HT1080 (cell line): ENCODE results near the gene ACER2. TPM values are rescaled to one million over a fixed set of nuclear protein-coding genes. Genes with fewer than 3 reads are reported as not detected.

Source experiments
- DNase-seq: peaks from one replicate; pipeline ENCODE4 v3.0.0-alpha.2; 2015; ENCODE audit warnings: low read depth
- total RNA-seq: library from RNA; depleted of rRNA; stranded (reverse); fragments of >200 nt; shearing (Covaris generic); gene quantifications from 2 replicates; pipeline ENCODE4 v1.2.3, GENCODE V29; 2014

The ACER2 gene
- total RNA-seq, 1 experiment from 2014 or later: 2.4 TPM

DNA sequence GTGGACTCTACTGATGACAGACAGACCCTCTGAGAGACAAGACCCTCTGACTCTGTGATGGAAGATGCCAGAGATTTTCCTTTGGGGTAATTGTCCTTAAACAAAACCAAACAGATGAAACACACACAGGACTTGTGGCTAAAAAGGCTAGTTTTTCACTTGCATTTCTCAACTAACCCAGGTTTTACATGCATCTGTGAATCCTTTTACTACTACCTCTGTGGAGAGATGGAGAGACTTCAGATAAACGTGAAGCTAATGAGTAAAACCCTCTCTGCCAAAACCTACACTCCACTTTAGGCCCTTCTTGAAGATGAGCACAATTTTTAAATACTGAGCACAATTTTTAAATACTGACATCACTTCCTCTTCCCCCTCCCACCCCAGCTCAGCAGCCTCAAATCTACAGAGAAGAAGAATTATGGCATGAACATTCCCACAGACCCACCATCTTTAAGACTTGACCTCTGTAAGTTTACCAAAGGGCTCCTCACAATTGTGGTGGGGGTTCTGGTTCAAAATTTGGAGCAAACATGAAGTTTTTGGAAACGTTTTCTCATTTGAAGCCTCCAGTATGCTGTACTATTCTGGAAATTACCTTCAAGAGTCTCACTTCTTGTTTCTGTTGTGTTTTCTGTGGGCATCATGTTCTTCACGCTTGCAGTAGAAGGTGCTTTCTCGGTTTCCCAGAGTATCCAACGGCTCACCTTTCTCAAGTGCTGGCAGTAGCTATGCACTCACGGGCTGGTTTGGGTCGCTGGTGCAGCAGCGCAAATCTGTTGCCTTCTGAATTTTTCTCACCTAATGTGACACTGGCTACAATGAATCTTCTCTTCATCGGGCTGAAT lies 42.7 kb downstream of the ACER2 start:
- DNase-seq: no peak

DNA sequence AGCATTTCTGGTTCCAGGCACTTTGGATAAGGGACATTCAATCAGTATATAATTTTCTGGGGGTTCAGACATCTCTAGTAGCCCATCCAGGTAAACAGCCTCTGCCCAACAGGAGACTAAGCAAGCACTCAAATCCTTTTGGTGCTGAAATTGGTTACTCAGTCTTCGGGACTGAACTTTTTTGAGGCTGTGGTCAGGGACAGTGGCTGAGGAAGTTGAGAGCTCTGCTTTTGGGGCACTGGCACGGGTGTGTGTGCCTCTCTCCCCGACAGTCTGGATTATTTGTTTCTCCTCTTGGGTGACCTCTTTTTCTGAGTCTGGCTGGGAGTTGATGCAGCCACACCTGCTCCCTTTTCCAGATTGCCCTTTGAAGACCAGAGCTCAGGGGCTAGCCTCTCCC lies 47.6 kb downstream of the ACER2 start:
- no peak for DNase-seq

DNA sequence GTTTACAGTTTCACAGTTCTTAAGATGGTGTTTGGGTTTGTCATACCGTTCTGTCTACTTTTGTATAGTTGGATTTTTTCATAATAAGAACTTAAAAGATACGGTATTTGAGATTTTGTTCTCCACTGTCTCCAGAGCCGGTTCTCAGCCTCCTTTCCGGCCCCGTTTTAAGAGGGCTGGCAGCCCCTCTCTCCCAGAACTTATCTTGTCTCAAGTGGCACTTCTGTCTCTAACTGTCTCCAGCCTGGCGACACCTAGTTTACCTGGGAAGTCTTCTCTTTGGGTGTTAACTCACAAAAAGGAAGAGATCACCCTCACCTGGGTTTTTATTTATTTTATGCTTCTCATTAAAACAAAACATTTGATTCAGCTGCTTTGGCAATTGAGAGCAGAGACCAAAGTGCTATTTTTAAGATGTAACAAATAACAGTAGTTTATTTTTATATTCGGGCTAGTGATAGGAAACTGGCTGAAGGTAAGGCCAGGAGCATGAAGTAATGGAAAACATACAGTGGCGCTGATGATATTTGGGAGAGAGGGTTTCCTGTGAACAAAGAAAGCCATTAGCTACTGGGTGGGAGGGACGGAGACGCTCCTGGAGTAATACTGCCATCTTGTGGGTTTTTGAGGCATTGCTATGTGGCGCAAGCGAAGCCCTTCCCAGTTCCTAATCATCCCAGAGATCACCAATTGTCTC lies 48.3 kb downstream of the ACER2 start:
- peak; percentile 76 for DNase-seq

DNA sequence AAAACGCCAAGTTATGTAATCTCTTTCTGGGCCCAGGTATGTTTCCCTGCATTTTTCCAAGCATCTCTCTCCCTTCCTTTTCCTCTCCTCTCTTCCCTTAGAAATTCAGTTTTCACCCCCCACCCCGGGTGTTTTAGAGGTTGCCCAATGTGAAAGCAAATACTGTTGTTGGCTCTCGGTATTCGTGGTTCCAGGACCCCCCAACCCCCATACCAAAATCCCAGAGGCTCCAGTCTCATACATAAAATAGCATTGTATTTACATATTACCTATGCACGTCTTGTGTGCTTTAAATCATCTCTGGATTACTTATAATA lies 48.8 kb downstream of the ACER2 start:
- DNase-seq: no peak

DNA sequence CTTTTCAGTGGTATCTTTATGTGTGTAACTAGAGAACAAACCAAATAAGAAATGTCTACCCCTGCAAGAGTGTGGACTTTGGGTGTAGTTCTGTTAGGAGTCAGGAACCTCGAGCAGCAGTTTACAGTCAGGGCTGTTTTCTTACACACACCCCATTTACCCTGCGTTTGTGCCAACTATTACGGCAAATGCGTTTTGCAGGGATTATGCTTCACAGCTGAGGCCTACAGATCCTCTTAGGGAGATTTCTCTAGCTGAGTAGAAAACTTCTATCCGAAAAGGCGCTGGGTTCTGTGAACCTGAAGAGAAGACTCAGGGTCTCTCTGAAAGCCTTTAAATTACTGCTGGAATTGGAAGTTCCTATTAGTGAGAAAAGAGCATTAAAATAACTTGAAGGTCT lies 51.4 kb downstream of the ACER2 start:
- DNase-seq: no peak

DNA sequence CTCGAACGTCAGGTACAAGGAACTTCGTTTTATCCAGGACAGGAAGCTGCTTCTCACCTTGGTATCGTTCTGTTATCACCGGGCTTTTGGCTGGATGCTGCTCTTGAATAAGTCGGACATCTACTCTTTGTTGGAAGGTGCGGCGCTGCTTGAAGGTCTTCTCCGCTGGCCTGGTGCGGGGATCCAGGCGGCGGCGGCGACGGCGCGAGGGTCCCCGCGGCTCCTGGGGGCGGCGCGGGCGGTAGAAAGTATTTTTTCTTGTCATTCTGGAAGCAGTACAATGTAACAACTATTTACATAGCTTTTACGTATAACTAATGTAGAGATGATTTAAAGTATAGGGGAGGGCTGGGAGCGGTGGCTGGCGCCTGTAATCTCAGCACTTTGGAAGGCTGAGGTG lies 52.3 kb downstream of the ACER2 start:
- DNase-seq: no peak

DNA sequence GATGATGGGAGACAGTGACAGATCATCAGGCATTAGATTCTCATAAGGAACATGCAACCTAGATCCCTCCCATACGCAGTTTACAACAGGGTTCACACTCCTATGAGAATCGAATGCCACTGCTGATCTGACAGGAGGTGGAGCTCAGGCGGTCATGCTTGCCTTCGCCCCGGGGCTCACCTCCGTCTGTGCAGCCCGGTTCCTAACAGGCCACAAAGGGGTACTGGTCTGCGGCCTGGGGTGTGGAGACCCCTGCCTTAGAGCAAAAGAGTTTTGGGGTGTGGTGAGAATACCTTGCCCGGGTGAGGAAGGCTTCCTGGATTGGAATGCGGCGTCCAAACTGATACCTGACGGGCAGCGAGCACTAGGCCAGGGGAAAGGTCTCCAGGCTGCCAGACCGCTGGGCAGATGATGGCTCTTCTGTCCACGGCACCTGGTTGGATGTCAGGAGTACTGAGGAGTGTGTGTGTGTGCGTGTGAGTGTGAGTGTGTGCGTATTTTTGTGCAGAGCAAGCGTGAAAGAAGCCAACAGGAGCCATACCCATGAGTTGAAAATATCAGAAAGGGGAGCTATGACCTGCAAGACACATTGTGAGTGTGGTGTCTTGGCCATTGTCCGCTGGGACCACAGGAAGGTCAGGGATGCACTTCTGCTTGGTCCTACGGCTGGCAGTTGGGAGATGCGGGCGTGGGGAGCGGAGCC lies 55.4 kb downstream of the ACER2 start:
- no peak for DNase-seq

DNA sequence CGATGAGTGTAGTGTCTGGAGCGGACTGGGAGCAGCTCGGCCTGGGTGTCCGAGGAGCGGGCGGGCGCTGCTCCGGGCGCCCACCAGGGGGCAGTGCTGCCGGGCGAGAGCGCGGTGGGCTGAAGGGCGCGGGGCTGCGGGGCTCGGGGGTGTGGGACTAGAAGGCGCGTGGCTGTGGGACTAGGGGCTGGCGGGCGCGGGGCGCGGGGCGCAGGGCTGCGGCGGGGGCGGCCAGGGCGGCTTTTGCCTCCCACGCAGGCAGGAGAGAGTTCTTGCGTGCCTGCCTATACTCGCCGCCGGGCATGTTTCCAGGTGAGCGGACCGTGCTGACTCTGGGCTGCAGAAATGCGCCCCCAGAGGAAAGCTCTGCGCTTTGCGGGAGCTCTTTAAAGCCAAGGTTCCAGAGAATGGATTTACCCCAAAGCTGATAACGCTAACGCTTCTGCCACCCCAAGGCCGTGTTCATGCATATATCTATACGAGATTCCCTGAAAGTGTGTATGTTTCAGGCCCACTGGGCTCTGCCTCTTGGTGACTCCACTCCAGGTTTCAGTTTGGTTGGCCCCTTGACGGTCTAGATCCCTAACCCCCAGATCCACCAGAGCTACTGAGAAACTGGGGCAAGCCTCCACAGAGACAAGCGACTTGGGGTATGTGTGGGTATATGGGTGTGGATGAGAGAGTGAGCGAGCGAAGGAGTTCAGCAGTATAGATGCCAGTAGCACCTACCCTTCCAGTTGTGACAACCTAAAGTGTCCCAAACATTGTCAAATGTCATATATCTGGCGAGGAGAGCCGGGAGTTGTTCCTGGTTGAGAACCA lies 56.2 kb downstream of the ACER2 start:
- DNase-seq: peak; percentile 48

DNA sequence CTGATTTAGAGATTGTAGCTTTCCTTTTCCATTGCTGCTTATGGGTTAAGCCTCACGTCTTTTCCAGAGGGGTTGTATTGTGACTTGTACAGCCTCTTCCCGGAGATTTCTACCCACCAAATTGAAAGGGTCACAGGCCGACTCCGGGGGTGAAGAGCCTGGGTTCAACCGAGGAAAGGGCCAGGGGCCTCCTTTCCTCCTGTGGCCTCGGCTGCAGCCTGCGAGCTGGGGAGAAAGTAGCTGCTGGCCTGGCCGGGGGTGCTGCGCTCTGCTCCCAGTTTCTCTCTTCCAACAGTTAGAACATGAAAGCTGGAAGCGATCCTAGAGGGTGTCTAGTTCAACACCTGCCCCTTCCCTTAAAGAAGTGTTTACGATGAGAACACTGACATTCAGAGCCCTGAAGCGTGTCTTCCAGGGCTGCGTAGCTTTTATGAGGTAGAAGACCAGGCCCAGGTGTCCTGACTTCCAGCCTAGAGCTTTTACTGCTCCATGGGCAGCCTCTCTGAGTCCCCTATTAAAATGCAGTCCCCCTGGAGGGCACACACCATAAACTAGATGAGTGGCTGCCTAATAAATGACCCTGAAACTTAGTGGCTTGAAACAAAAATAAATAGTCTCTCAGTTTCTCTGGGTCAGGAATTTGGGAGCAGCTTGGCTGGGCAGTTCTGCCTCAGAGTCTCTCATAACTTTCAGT lies 56.9 kb downstream of the ACER2 start:
- no peak for DNase-seq

DNA sequence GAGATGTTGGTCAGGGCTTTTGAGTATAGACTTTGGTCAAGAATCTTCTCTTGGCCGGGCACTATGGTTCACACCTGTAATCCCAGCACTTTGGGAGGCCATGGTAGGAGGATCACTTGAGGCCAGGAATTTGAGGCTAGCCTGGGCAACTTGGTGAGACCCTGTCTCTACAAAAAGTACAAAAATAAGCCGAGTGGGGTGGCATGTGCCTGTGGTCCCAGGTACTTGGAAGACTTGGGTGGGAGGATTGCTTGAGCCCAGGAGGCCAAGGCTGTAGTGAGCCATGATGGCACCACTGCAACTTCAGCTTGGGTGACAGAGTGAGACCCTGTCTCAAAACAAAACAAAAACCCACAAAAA lies 57.5 kb downstream of the ACER2 start:
- DNase-seq: no peak

DNA sequence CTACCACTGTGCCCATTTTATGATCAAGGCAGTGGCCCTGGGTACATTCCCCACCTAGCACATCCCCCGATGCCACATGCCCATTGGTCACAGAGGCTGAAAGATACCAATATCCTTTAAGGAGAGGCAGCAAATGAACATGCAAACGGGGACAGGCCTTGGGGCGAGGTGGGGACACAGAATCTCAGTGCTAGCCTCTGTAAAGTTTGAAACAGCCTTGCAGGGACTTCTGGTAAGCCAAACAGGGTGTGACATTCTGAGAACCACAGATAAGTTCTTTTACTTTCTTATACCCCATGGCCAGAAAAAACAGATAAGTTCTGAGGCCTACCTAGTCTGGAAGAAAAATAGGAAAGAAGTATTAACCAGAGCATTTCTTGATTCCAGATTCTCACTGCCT lies 60.5 kb downstream of the ACER2 start:
- no peak for DNase-seq

DNA sequence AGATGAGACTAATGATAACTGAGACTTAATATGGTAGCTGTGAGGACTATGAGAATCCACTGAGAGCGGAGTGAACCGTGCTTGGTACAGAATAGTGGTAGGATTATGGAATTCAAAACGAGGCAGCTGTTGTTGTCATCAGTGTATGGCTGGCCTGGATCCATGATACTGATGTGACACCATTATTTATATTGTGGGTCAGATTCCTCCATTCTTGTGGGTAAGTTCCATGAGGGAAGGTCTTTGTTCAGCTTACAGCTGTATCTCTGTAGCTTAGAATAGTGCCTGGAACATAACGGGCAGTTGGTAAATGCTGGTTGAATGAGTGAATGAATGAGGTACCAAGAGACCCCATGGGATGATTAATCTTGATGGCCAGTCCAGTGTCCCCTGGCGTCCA lies 61.8 kb downstream of the ACER2 start:
- no peak for DNase-seq

DNA sequence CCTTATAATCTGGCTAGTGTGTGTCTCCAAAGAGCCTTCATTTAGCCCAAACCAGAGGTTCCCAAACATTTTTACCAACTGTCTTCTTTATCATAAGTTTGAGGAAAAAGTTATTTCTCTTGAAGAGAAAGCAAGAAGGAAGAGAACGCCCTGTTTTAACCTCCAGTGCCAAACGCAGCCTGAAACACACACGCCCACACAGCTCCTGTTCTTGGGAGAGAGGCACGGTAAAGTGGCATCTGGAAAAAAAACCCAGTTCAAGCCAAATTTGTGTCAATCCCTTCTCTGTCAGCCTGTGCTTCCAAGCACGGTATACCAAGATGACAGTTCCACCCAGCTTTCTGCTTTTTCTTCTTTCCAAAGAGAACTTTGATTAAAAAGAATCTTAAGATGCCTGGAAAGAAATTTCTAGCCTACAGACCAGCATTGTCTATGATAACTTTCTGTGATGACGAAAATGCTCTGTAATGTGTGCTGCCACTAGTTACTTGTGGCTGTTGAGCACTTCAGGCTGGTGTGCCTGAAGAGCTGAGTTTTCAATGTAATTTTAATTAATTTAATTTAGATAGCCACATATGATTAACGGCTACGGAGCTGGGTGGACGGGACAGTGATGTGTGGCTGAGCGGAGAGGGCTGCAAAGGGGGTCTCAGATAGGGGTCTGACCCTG lies 62.3 kb downstream of the ACER2 start:
- DNase-seq: no peak

DNA sequence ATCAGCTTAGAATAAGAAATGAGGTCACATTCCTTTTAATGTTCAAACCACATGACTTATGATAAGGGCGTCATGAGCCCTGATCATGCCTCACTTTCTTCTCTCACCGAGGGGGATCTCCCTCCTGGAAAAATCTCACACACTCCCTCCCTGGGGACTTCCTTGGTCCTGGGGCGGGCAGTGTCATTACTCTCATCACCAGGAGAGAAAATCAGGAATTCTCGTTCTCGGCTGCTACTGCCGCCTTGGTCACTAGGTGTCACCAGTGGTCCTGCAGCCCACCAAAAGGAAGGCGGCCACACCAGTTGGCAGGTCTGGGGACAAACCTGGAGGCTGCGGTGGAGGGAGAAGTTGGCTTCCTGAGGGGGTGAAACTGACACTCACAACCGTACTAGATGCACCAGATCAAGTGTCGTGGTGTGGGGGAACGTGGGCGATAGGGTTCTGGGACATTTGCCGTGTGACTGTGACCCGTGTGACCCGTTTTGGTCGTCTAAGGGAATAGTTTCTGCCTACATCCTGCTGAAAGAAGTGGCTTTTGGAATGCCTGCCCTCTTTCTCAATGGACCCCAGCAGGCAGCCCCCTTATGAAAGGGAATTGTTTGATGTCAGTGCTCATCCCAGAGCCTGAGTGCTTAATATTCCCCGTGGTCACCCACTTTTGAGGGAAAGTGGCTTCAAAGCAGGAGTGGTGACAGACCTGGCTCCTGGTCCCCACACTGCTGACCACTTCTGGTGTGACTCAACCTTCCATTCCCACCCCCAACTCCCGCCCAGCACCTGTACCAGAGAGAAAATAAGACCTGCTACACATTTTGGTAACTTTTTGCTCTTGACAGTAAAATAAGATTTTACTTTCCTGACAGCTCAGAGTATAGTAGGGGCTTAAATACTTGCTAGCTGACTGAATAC lies 63.2 kb downstream of the ACER2 start:
- DNase-seq: peak; percentile 73

DNA sequence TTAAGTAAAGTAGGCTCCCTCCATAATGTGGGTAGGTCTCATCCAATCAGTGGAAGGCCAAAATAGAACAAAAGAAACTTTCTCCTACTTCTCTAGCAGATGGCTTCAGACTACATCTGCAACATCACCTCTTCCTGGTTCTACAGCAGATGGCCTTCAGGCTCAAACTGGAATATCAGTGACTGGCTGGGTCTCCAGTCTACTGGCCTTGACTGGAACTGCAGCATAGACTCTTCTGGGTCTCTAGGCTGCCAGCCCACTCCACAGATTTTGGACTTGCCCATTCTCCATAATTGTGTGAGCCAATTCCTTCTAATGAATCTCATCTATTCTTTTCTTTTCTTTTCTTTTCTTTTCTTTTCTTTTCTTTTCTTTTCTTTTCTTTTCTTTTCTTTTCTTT lies 64.8 kb downstream of the ACER2 start:
- DNase-seq: no peak

DNA sequence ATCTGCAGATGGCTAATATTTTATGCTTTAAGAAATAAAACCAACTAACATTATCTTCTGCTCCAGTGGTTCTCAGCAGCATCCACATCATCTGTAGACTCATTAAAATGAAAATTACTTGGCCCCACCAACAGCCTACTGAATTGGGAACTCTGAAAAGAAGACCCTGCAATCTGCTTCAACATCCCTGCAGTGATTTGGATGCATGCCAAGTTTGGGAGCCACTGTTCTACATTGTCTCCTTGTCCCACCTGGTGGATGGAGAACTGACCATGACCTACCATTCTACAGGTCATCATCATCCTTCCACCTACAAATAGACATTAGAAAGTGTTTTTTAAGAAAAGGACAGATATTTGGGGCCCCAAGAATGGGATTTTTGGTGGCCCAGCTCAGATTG lies 71.1 kb downstream of the ACER2 start:
- no peak for DNase-seq

DNA sequence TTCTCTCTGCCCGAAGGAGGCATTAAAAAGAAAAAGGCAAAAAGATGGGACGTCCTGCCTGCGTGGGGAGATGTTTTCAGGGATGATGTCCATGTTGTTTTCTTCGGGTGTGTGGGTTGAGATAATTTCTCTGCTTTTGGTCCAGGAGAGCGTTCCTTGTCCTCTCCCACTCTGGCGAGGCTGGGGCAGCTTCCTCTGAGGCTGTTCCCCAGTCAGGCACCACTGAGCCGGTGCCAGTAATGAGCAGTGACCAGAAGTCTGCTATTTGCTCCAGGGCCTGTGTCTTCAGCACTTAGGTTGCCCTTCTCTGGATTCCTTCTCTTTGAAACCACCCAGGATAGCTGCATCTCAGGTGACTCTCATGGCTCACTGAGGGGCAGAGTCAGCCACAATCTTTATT lies 71.5 kb downstream of the ACER2 start:
- no peak for DNase-seq

DNA sequence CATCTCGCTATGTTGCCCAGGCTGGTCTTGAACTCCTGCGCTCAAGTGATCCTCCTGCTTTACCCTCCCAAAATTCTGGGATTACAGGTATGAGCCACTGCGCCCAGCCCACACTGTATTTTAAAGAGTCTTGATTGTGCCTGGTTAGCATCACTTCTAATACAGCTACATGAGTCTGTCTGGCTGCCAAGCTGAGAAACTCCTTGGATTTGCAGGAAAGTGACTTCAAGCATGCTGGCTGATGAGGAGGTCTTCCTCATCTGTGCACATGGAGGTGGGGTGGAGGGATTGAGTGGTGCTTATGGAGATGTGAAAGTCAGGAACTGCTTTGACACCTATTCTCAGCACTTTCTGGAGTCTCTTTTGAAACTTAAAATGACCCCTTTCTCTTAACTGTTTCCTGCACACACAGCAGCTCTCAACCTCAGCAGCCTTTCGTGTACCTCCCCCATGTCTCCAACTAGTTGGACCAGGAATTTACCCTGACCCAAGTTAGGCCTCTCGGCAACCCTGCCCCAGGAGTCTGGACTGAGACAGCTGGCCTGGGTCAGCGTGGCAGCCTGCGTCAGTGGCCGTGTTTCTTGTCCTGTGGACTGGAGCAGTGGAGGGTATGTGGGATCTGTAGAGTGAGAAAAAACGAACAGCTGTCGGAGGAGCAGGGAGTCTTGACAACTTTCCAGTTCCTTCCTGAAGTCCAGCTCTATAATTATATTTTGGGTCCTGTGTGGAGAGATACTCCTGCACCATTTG lies 72.5 kb downstream of the ACER2 start:
- no peak for DNase-seq

DNA sequence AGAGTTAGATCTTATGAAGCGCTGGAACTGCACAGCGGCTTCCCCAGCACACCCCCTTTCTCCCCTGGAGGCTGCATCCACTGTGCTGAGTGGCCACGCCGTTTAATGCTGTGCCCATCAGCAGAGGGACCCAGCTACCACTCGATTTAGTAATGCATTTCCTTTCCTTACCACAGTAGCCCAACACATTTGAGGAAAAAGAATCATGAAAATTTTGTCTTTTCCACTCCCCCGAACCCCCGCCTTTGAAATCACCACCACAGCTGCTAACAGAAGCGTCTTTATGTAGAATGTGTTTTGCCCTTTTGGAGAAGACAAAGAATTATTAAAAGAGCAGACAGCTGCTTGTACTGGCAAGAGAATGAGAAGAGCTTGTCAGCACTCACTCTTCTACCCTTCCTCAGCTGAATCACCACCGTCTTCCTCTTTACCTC lies 73.2 kb downstream of the ACER2 start:
- DNase-seq: no peak
